Measurements from ENCODE around the gene HS2ST1.

DNA sequence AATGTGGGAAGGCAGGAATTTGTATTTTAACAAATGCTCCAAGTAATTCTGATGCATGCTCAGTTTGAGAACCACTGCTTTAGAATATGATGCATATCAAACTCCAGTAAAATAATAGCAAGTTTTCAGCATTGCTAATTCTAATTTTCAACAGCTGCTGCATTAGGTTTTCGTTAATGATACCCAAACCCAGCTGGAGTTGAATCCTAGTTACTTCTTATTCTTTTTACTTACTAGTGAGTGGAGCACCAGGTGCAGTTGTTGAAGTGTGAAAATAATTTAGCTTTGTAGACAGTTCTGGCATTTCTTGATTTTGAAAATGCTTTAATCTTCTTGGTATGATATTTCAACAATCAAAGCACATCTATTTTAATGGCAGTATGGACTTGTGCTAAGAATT is 138.5 kb downstream of the HS2ST1 start:
- TF ChIP-seq, protein P1, sequence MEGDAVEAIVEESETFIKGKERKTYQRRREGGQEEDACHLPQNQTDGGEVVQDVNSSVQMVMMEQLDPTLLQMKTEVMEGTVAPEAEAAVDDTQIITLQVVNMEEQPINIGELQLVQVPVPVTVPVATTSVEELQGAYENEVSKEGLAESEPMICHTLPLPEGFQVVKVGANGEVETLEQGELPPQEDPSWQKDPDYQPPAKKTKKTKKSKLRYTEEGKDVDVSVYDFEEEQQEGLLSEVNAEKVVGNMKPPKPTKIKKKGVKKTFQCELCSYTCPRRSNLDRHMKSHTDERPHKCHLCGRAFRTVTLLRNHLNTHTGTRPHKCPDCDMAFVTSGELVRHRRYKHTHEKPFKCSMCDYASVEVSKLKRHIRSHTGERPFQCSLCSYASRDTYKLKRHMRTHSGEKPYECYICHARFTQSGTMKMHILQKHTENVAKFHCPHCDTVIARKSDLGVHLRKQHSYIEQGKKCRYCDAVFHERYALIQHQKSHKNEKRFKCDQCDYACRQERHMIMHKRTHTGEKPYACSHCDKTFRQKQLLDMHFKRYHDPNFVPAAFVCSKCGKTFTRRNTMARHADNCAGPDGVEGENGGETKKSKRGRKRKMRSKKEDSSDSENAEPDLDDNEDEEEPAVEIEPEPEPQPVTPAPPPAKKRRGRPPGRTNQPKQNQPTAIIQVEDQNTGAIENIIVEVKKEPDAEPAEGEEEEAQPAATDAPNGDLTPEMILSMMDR (optimal IDR thresholded peaks at IDR 0.05 in 1 of 3, IDR thresholded peaks at IDR 0.05 in 1 of 3, conservative IDR thresholded peaks at IDR 0.05 in 1 of 3; ENCODE audit: extremely low read depth in 1 of 3, insufficient read depth in 2 of 3, low read length in 3 of 3): no peak
- no peak for TF ChIP-seq EZH2 (IDR thresholded peaks at IDR 0.05; ENCODE audit: low read length)

All from keratinocyte (primary cell).